GM23338 (cell line): ENCODE measurements around the gene SMYD3. TPM values are rescaled to one million over a fixed set of nuclear protein-coding genes. Genes with fewer than 3 reads are reported as not detected.

ENCODE experiments used
- ATAC-seq: fragments of 200-7000 bp; cut with Tn5 transposase; 3 replicates; pipeline ENCODE4 v1.9.1; 2020
- DNase-seq: peaks from one replicate; pipeline ENCODE4 v3.0.0-alpha.2; 2015; ENCODE audit warnings: low spot score
- H2AFZ ChIP-seq: fragments of 200-600 bp; sonication (generic); 2 replicates; pipeline ENCODE4 v1.8.0; 2016; ENCODE audit warnings: antibody characterized with exemption, mild to moderate bottlenecking, moderate library complexity
- H3F3A ChIP-seq: fragments of 200-600 bp; sonication (generic); replicated peaks from 2 replicates; pipeline ENCODE4 v1.8.0; 2017; ENCODE audit warnings: antibody characterized with exemption, mixed run types, low read depth
- H3K27ac ChIP-seq: fragments of 200-600 bp; sonication (generic); 2 replicates; pipeline ENCODE4 v1.6.1; 2016; ENCODE audit warnings: low read depth
- H3K27me3 ChIP-seq: fragments of 200-600 bp; sonication (generic); 2 replicates; pipeline ENCODE4 v1.8.0; 2016; ENCODE audit warnings: mild to moderate bottlenecking, mixed run types, moderate library complexity; ENCODE audit not compliant: insufficient read depth
- H3K36me3 ChIP-seq: fragments of 200-600 bp; sonication (generic); 2 replicates; pipeline ENCODE4 v1.8.0; 2016; ENCODE audit warnings: mild to moderate bottlenecking; ENCODE audit not compliant: insufficient read depth
- H3K4me1 ChIP-seq: fragments of 200-600 bp; sonication (generic); 2 replicates; pipeline ENCODE4 v1.8.0; 2016; ENCODE audit warnings: mild to moderate bottlenecking, moderate library complexity; ENCODE audit not compliant: insufficient read depth
- H3K4me2 ChIP-seq: fragments of 200-600 bp; sonication (generic); 2 replicates; pipeline ENCODE4 v1.7.1; 2017; ENCODE audit warnings: mixed run types
- H3K4me3 ChIP-seq: fragments of 200-600 bp; sonication (generic); 2 replicates; pipeline ENCODE4 v1.6.1; 2016; ENCODE audit warnings: mixed run types
- H3K79me2 ChIP-seq: fragments of 200-600 bp; sonication (generic); replicated peaks from 2 replicates; pipeline ENCODE4 v1.8.0; 2017; ENCODE audit warnings: mild to moderate bottlenecking; ENCODE audit not compliant: insufficient read depth
- H3K9me2 ChIP-seq: fragments of 200-600 bp; sonication (generic); 2 replicates; pipeline ENCODE4 v1.8.0; 2017; ENCODE audit not compliant: insufficient read depth
- H4K20me1 ChIP-seq: fragments of 200-600 bp; sonication (generic); replicated peaks from 2 replicates; pipeline ENCODE4 v1.8.0; 2017; ENCODE audit warnings: mild to moderate bottlenecking; ENCODE audit not compliant: insufficient read depth
- H3K27ac Mint-ChIP-seq: 2 replicates; pipeline ENCODE4 v1.8.0; 2020; ENCODE audit warnings: inconsistent platforms, mild to moderate bottlenecking, moderate library complexity, mixed read lengths
- H3K27me3 Mint-ChIP-seq: 3 replicates; pipeline ENCODE4 v1.8.0; 2022; ENCODE audit warnings: low read depth, mild to moderate bottlenecking, moderate library complexity, mixed read lengths, inconsistent platforms; ENCODE audit not compliant: insufficient read depth, poor library complexity
- H3K36me3 Mint-ChIP-seq: 3 replicates; pipeline ENCODE4 v1.8.0; 2021; ENCODE audit warnings: low read depth, mild to moderate bottlenecking, inconsistent platforms, moderate library complexity, mixed read lengths
- H3K4me1 Mint-ChIP-seq: 3 replicates; pipeline ENCODE4 v1.8.0; 2020; ENCODE audit warnings: mild to moderate bottlenecking, inconsistent platforms, mixed read lengths
- H3K4me3 Mint-ChIP-seq: 3 replicates; pipeline ENCODE4 v1.8.0; 2021; ENCODE audit warnings: moderate library complexity, mild to moderate bottlenecking, inconsistent platforms, mixed read lengths
- H3K9me3 Mint-ChIP-seq: 3 replicates; pipeline ENCODE4 v1.8.0; 2020; ENCODE audit warnings: moderate library complexity, mild to moderate bottlenecking, inconsistent platforms, mixed read lengths
- CREB1 ChIP-seq: fragments of 250-450 bp; sonication (Bioruptor Pico); IDR thresholded peaks from 2 replicates; pipeline ENCODE4 v1.5.0; 2020; ENCODE audit warnings: low read depth, mild to moderate bottlenecking, moderate library complexity
- EZH2 ChIP-seq: fragments of 200-600 bp; sonication (generic); IDR thresholded peaks from one replicate; pipeline ENCODE4 v1.8.0; 2017; ENCODE audit warnings: antibody characterized with exemption, mild to moderate bottlenecking, low read depth; ENCODE audit not compliant: unreplicated experiment
- EZH2phosphoT487 ChIP-seq: fragments of 200-600 bp; sonication (generic); IDR thresholded peaks from one replicate; pipeline ENCODE4 v1.8.1; 2018; ENCODE audit warnings: antibody characterized with exemption; ENCODE audit not compliant: unreplicated experiment
- JUNB ChIP-seq: IDR thresholded peaks from one replicate; pipeline ENCODE4 v1.6.1; 2016; ENCODE audit warnings: antibody characterized with exemption; ENCODE audit not compliant: unreplicated experiment
- NANOG ChIP-seq: IDR thresholded peaks from 2 replicates; pipeline ENCODE4 v1.6.1; 2016; ENCODE audit warnings: antibody characterized with exemption, borderline replicate concordance
- POLR2AphosphoS5 ChIP-seq: IDR thresholded peaks from 2 replicates; pipeline ENCODE4 v1.6.1; 2016; ENCODE audit warnings: antibody characterized with exemption, low read depth
- REST ChIP-seq: IDR thresholded peaks from one replicate; pipeline ENCODE4 v1.6.1; 2018; ENCODE audit warnings: antibody characterized with exemption; ENCODE audit not compliant: unreplicated experiment
- STAT1 ChIP-seq: IDR thresholded peaks from one replicate; pipeline ENCODE4 v1.6.1; 2016; ENCODE audit warnings: antibody characterized with exemption; ENCODE audit not compliant: unreplicated experiment
- ZNF114 ChIP-seq: fragments of 250-450 bp; sonication (Bioruptor Pico); IDR thresholded peaks from 2 replicates; pipeline ENCODE4 v1.5.0; 2020; ENCODE audit warnings: mild to moderate bottlenecking, moderate library complexity
- ZNF331 ChIP-seq: fragments of 250-450 bp; sonication (Bioruptor Pico); IDR thresholded peaks from 2 replicates; pipeline ENCODE4 v1.5.0; 2020; ENCODE audit warnings: low read depth, mild to moderate bottlenecking, moderate library complexity
- ZNF462 ChIP-seq: fragments of 250-450 bp; sonication (Bioruptor Pico); IDR thresholded peaks from 2 replicates; pipeline ENCODE4 v1.5.0; 2020; ENCODE audit warnings: mild to moderate bottlenecking, moderate library complexity
- polyA plus RNA-seq: library from polyadenylated mRNA; unstranded; fragments of >200 nt; fragmentation: Nextera tagmentation; extraction: Ambion mirVana; gene quantifications from 2 replicates; pipeline ENCODE4 v1.2.1, GENCODE V29; 2016
- total RNA-seq: library from RNA; depleted of rRNA; stranded (reverse); fragments of >200 nt; shearing (Covaris generic); gene quantifications from 2 replicates; pipeline ENCODE4 v1.2.3, GENCODE V29; 2014
- TF ChIP-seq, protein P1 (sequence below): IDR thresholded peaks from 2 replicates; pipeline ENCODE4 v1.6.1; 2016; ENCODE audit warnings: antibody characterized with exemption
- TF ChIP-seq, protein P2 (sequence below), 2 experiments: fragments of 200-600 bp in 1 of 2; sonication (generic) in 1 of 2; conservative IDR thresholded peaks; 2 replicates each; pipeline versions ENCODE4 v1.5.1 to v1.6.1; 2016 to 2017; ENCODE audit warnings: antibody characterized with exemption in 2 of 2, low read depth in 2 of 2, mild to moderate bottlenecking in 2 of 2, moderate library complexity in 1 of 2

SMYD3 gene
- total and polyA plus RNA-seq, 2 experiments from 2014 or later: 31.8 to 34.4 TPM

DNA sequence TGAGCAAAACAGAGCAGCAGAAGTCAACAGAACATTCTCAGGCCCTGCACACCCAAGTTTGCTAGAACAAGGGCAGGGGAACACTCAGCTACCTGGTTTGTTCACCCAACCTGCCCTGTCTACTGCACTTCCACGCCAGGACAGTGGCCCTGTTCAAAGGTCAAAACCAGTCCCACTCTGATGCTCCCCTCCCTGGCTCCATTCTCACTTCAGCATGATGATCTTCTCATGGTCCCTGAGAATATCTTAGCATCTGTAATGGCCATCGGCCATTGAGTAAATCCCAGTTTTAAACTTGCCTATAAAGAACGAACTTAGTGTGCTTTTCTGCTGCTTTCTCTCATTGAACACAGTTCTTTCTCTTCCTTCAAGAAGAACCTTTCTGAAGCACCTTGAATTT, 293.6 kb downstream of the SMYD3 start (continued):
- TF ChIP-seq ZNF462 (no peak), JUNB (no peak), NANOG (no peak), CREB1 (CRISPR knock-in tag) (no peak)

DNA sequence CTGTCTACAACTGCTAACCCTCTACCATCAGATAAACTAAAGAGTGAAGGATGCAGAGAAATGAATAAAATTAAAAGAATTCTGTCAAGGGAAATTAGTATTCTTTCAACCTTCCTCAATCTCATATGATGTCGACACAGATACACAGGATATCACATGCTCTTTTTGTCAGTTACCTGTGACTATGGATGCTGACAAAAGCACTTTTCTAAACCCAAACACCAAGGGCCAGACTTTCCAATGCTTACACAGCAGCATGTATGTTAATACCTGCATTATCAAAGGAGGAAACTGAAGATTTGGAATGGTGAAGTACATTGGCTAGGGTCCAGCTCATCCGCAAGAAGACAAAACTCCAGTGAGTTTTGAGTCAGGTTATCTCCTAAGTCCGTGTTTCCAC, 294.0 kb downstream of the SMYD3 start:
- H3K9me2 ChIP-seq: no peaks in the 10 kb centered on the region
- H3K4me3 Mint-ChIP-seq: no peak overlapping the region
- DNase-seq (no peak), ATAC-seq (no peak)
- no peak overlapping the region for H3K27ac ChIP-seq
- no peaks in the 10 kb centered on the region for H3K27me3 Mint-ChIP-seq
- H3K79me2 ChIP-seq: no peaks in the 10 kb centered on the region
- H4K20me1 ChIP-seq: no peaks in the 10 kb centered on the region; the same call in 1 of the 2 replicates
- no peaks in the 10 kb centered on the region for H3K36me3 Mint-ChIP-seq
- no peaks in the 10 kb centered on the region for H3K9me3 Mint-ChIP-seq
- H2AFZ ChIP-seq: no peak overlapping the region
- no peaks in the 10 kb centered on the region for H3K36me3 ChIP-seq
- H3F3A ChIP-seq: no peaks in the 10 kb centered on the region
- H3K4me1 Mint-ChIP-seq: peaks cover 8% of the 10 kb centered on the region; the same call in 2 of the 3 replicates
- H3K27ac Mint-ChIP-seq: no peak overlapping the region
- no peak overlapping the region for H3K4me2 ChIP-seq
- H3K4me1 ChIP-seq: peaks cover 6% of the 10 kb centered on the region
- H3K27me3 ChIP-seq: no peaks in the 10 kb centered on the region
- H3K4me3 ChIP-seq: no peak overlapping the region
- TF ChIP-seq ZNF114 (no peak), REST (no peak), CREB1 (CRISPR knock-in tag) (no peak), JUNB (no peak), NANOG (no peak), POLR2AphosphoS5 (no peak), EZH2 (no peak), ZNF331 (CRISPR knock-in tag) (no peak), STAT1 (no peak), EZH2phosphoT487 (no peak)
- TF ChIP-seq, protein P1, sequence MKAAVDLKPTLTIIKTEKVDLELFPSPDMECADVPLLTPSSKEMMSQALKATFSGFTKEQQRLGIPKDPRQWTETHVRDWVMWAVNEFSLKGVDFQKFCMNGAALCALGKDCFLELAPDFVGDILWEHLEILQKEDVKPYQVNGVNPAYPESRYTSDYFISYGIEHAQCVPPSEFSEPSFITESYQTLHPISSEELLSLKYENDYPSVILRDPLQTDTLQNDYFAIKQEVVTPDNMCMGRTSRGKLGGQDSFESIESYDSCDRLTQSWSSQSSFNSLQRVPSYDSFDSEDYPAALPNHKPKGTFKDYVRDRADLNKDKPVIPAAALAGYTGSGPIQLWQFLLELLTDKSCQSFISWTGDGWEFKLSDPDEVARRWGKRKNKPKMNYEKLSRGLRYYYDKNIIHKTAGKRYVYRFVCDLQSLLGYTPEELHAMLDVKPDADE: no peak
- TF ChIP-seq, protein P2, sequence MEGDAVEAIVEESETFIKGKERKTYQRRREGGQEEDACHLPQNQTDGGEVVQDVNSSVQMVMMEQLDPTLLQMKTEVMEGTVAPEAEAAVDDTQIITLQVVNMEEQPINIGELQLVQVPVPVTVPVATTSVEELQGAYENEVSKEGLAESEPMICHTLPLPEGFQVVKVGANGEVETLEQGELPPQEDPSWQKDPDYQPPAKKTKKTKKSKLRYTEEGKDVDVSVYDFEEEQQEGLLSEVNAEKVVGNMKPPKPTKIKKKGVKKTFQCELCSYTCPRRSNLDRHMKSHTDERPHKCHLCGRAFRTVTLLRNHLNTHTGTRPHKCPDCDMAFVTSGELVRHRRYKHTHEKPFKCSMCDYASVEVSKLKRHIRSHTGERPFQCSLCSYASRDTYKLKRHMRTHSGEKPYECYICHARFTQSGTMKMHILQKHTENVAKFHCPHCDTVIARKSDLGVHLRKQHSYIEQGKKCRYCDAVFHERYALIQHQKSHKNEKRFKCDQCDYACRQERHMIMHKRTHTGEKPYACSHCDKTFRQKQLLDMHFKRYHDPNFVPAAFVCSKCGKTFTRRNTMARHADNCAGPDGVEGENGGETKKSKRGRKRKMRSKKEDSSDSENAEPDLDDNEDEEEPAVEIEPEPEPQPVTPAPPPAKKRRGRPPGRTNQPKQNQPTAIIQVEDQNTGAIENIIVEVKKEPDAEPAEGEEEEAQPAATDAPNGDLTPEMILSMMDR (conservative IDR thresholded peaks at IDR 0.05; ENCODE audit: low read depth in 2 of 2): no peak
